ENCODE measurements around the gene TEKT1.

DNA sequence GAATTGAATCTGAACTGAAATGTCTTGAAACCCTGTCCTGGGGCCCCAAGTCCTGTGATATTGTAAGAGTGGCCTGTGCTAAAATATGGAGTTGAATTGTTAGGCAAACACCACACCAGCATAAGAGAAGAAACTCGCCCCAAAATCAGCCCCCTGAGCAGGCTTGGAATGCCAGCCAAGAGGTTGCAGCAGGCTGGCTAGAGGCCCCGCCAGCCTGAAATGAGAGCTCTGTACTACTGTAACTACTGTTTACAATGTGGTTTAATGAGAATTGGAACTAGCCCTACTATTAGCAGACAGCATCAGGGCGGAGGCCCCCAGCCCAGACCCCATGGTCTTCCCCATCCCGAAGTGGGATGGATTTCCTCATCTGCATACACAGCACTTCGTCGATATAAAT is 31.8 kb downstream of the TEKT1 start:
- TF ChIP-seq YY1 (IDR thresholded peaks at IDR 0.05) = no peak
- TF ChIP-seq, protein P1, sequence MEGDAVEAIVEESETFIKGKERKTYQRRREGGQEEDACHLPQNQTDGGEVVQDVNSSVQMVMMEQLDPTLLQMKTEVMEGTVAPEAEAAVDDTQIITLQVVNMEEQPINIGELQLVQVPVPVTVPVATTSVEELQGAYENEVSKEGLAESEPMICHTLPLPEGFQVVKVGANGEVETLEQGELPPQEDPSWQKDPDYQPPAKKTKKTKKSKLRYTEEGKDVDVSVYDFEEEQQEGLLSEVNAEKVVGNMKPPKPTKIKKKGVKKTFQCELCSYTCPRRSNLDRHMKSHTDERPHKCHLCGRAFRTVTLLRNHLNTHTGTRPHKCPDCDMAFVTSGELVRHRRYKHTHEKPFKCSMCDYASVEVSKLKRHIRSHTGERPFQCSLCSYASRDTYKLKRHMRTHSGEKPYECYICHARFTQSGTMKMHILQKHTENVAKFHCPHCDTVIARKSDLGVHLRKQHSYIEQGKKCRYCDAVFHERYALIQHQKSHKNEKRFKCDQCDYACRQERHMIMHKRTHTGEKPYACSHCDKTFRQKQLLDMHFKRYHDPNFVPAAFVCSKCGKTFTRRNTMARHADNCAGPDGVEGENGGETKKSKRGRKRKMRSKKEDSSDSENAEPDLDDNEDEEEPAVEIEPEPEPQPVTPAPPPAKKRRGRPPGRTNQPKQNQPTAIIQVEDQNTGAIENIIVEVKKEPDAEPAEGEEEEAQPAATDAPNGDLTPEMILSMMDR (IDR thresholded peaks at IDR 0.05; ENCODE audit: low read depth, low read length, missing input control) = no peak
- TF ChIP-seq, protein P2, sequence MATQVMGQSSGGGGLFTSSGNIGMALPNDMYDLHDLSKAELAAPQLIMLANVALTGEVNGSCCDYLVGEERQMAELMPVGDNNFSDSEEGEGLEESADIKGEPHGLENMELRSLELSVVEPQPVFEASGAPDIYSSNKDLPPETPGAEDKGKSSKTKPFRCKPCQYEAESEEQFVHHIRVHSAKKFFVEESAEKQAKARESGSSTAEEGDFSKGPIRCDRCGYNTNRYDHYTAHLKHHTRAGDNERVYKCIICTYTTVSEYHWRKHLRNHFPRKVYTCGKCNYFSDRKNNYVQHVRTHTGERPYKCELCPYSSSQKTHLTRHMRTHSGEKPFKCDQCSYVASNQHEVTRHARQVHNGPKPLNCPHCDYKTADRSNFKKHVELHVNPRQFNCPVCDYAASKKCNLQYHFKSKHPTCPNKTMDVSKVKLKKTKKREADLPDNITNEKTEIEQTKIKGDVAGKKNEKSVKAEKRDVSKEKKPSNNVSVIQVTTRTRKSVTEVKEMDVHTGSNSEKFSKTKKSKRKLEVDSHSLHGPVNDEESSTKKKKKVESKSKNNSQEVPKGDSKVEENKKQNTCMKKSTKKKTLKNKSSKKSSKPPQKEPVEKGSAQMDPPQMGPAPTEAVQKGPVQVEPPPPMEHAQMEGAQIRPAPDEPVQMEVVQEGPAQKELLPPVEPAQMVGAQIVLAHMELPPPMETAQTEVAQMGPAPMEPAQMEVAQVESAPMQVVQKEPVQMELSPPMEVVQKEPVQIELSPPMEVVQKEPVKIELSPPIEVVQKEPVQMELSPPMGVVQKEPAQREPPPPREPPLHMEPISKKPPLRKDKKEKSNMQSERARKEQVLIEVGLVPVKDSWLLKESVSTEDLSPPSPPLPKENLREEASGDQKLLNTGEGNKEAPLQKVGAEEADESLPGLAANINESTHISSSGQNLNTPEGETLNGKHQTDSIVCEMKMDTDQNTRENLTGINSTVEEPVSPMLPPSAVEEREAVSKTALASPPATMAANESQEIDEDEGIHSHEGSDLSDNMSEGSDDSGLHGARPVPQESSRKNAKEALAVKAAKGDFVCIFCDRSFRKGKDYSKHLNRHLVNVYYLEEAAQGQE (IDR thresholded peaks at IDR 0.05) = no peak
- TF ChIP-seq NR2F2 (IDR thresholded peaks at IDR 0.05) = no peak
- TF ChIP-seq, protein P3, sequence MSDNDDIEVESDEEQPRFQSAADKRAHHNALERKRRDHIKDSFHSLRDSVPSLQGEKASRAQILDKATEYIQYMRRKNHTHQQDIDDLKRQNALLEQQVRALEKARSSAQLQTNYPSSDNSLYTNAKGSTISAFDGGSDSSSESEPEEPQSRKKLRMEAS (IDR thresholded peaks at IDR 0.05) = no peak
- TF ChIP-seq, protein P4, sequence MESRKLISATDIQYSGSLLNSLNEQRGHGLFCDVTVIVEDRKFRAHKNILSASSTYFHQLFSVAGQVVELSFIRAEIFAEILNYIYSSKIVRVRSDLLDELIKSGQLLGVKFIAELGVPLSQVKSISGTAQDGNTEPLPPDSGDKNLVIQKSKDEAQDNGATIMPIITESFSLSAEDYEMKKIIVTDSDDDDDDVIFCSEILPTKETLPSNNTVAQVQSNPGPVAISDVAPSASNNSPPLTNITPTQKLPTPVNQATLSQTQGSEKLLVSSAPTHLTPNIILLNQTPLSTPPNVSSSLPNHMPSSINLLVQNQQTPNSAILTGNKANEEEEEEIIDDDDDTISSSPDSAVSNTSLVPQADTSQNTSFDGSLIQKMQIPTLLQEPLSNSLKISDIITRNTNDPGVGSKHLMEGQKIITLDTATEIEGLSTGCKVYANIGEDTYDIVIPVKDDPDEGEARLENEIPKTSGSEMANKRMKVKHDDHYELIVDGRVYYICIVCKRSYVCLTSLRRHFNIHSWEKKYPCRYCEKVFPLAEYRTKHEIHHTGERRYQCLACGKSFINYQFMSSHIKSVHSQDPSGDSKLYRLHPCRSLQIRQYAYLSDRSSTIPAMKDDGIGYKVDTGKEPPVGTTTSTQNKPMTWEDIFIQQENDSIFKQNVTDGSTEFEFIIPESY (IDR thresholded peaks at IDR 0.05) = no peak
- TF ChIP-seq GABPA (IDR thresholded peaks at IDR 0.05 in 1 of 2, conservative IDR thresholded peaks at IDR 0.05 in 1 of 2) = no peak
- TF ChIP-seq JUND (IDR thresholded peaks at IDR 0.05) = no peak
- no peak for TF ChIP-seq TAF1 (conservative IDR thresholded peaks at IDR 0.05)
- TF ChIP-seq RAD21 (IDR thresholded peaks at IDR 0.05) = no peak

Measured in liver (tissue), 3 donors.